ENCODE data around the gene FSIP1.

GRCh38 chr15:39830166-39830565, 47.5 kb upstream of the FSIP1 start:
- TF ChIP-seq CTCF (IDR thresholded peaks at IDR 0.05): no peak
- TF ChIP-seq POLR2A (IDR thresholded peaks at IDR 0.05): no peak
- no peak for TF ChIP-seq POLR2AphosphoS5 (IDR thresholded peaks at IDR 0.05)
- no peak for TF ChIP-seq EP300 (IDR thresholded peaks at IDR 0.05)

All from upper lobe of left lung (tissue), 4 donors.